Measurements from ENCODE around the gene LTA.

DNA sequence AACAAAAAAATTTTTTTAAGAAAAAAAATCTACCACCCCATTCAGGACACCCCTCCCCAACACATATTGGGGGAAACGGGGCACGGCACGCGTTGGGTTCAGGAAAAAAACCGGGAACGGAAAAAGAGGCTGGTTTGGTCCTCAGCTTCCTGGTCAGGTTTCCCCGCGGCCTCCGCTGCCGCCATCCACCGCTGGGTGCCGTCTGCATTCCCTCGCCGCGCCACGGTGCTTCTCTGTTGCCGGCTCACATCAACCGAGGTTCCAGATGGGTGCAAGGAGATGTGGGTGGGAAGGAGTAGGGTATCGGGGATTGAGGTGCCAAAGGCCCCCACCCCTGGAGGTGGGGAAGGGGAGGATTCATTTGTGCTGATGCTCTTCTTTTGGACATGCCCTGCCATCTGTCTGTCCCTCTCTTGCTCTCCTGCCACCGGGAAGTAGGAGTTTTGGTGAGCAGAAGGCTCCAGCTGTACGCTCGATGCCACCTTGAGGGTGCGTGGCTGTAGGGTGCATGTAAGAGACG, 37.5 kb upstream of the LTA start:
- TF ChIP-seq, protein P1, sequence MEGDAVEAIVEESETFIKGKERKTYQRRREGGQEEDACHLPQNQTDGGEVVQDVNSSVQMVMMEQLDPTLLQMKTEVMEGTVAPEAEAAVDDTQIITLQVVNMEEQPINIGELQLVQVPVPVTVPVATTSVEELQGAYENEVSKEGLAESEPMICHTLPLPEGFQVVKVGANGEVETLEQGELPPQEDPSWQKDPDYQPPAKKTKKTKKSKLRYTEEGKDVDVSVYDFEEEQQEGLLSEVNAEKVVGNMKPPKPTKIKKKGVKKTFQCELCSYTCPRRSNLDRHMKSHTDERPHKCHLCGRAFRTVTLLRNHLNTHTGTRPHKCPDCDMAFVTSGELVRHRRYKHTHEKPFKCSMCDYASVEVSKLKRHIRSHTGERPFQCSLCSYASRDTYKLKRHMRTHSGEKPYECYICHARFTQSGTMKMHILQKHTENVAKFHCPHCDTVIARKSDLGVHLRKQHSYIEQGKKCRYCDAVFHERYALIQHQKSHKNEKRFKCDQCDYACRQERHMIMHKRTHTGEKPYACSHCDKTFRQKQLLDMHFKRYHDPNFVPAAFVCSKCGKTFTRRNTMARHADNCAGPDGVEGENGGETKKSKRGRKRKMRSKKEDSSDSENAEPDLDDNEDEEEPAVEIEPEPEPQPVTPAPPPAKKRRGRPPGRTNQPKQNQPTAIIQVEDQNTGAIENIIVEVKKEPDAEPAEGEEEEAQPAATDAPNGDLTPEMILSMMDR (IDR thresholded peaks at IDR 0.05) = no peak
- TF ChIP-seq POLR2AphosphoS5 (IDR thresholded peaks at IDR 0.05) (no peak), POLR2A (IDR thresholded peaks at IDR 0.05) (no peak), EP300 (IDR thresholded peaks at IDR 0.05) (no peak)

Measured in upper lobe of left lung (tissue), 4 donors.